GM18519 (cell line): ENCODE data around the gene EYS.

Experiments used
- ATAC-seq: cut with Tn5 transposase; IDR thresholded peaks from one replicate; pipeline ENCODE4 v1.9.1; 2021; ENCODE audit warnings: mild to moderate bottlenecking, moderate library complexity; ENCODE audit not compliant: unreplicated experiment, low FRiP score

The EYS gene

GRCh38 chr6:64680446-64680845, 1026.6 kb downstream of the EYS start:
- no peak for ATAC-seq

GRCh38 chr6:64679416-64679815, 1027.6 kb downstream of the EYS start:
- no peak for ATAC-seq

- no peak for ATAC-seq
Measured at GRCh38 chr6:64672651-64673050, 1034.4 kb downstream of the EYS start.

- no peak for ATAC-seq
Measured at GRCh38 chr6:64672131-64672530, 1034.9 kb downstream of the EYS start.

GRCh38 chr6:64665137-64665536, 1041.9 kb downstream of the EYS start:
- no peak for ATAC-seq

GRCh38 chr6:64664480-64664879, 1042.5 kb downstream of the EYS start:
- no peak for ATAC-seq

- ATAC-seq = no peak
Measured at GRCh38 chr6:64644024-64644423, 1063.0 kb downstream of the EYS start.

GRCh38 chr6:64630901-64631300, 1076.1 kb downstream of the EYS start:
- ATAC-seq = no peak

GRCh38 chr6:64622944-64623343, 1084.1 kb downstream of the EYS start:
- ATAC-seq = no peak

- no peak for ATAC-seq
Measured at GRCh38 chr6:64602993-64603392, 1104.0 kb downstream of the EYS start.

GRCh38 chr6:64591676-64592036, 1115.4 kb downstream of the EYS start:
- ATAC-seq = no peak

GRCh38 chr6:64590965-64591675, 1115.9 kb downstream of the EYS start:
- no peak for ATAC-seq

GRCh38 chr6:64589961-64590360, 1117.1 kb downstream of the EYS start:
- no peak for ATAC-seq

GRCh38 chr6:64580346-64580745, 1126.7 kb downstream of the EYS start:
- ATAC-seq = no peak

GRCh38 chr6:64553249-64553786, 1153.7 kb downstream of the EYS start:
- ATAC-seq = no peak

- no peak for ATAC-seq
Measured at GRCh38 chr6:64547594-64548268, 1159.3 kb downstream of the EYS start.

- no peak for ATAC-seq
Measured at GRCh38 chr6:64539917-64540316, 1167.1 kb downstream of the EYS start.

- no peak for ATAC-seq
Measured at GRCh38 chr6:64538722-64539121, 1168.3 kb downstream of the EYS start.

GRCh38 chr6:64527899-64528298, 1179.1 kb downstream of the EYS start:
- ATAC-seq = no peak

GRCh38 chr6:64522859-64523258, 1184.2 kb downstream of the EYS start:
- ATAC-seq = no peak

GRCh38 chr6:64520050-64520449, 1187.0 kb downstream of the EYS start:
- ATAC-seq = no peak

GRCh38 chr6:64516393-64516792, 1190.6 kb downstream of the EYS start:
- ATAC-seq = no peak
